DND-41 (cell line): ENCODE results near the gene C17orf114.

Experiments
- ATAC-seq: fragments of 200-7000 bp; cut with Tn5 transposase; 3 replicates; pipeline ENCODE4 v1.9.1; 2021; ENCODE audit warnings: low read depth; ENCODE audit not compliant: insufficient read depth
- DNase-seq: peaks from one replicate; pipeline ENCODE4 v3.0.0-alpha.2; 2020
- H2AFZ ChIP-seq: 2 replicates; pipeline ENCODE4 v1.6.0; 2012; ENCODE audit warnings: low read depth, low read length
- H3K27ac ChIP-seq: 2 replicates; pipeline ENCODE4 v1.5.1; 2012; ENCODE audit warnings: low read length, inconsistent platforms
- H3K27me3 ChIP-seq: fragments of 200-600 bp; sonication (generic); 2 replicates; pipeline ENCODE4 v1.6.0; 2012; ENCODE audit warnings: low read length, mild to moderate bottlenecking, inconsistent platforms; ENCODE audit not compliant: insufficient read depth, poor library complexity
- H3K36me3 ChIP-seq: 2 replicates; pipeline ENCODE4 v1.5.1; 2012; ENCODE audit warnings: low read length, inconsistent platforms; ENCODE audit not compliant: insufficient read depth
- H3K4me1 ChIP-seq: 2 replicates; pipeline ENCODE4 v1.5.1; 2012; ENCODE audit warnings: mild to moderate bottlenecking, low read length; ENCODE audit not compliant: insufficient read depth
- H3K4me2 ChIP-seq: 2 replicates; pipeline ENCODE4 v1.6.0; 2012; ENCODE audit warnings: mild to moderate bottlenecking, moderate library complexity, low read length, inconsistent platforms; ENCODE audit not compliant: insufficient read depth
- H3K4me3 ChIP-seq, 2 experiments: fragments of 200-600 bp in 1 of 2; shearing (Covaris generic) in 1 of 2; 2 replicates each; pipeline ENCODE4 v1.5.1; 2012 to 2016; ENCODE audit warnings: inconsistent platforms in 2 of 2, low read length in 2 of 2, mild to moderate bottlenecking in 2 of 2, low read depth in 1 of 2, moderate library complexity in 1 of 2
- H3K79me2 ChIP-seq: 2 replicates; pipeline ENCODE4 v1.6.0; 2012; ENCODE audit warnings: low read length, inconsistent platforms; ENCODE audit not compliant: insufficient read depth
- H3K9ac ChIP-seq: 2 replicates; pipeline ENCODE4 v1.6.0; 2012; ENCODE audit warnings: low read depth, mild to moderate bottlenecking, inconsistent platforms, low read length, moderate library complexity
- H3K9me3 ChIP-seq: 2 replicates; pipeline ENCODE4 v1.5.1; 2012; ENCODE audit warnings: low read length, moderate library complexity, mild to moderate bottlenecking, inconsistent platforms; ENCODE audit not compliant: insufficient read depth, severe bottlenecking
- H4K20me1 ChIP-seq: 2 replicates; pipeline ENCODE4 v1.6.0; 2012; ENCODE audit warnings: low read length; ENCODE audit not compliant: insufficient read depth
- EZH2 ChIP-seq: IDR thresholded peaks from 3 replicates; pipeline ENCODE4 v1.6.1; 2012; ENCODE audit warnings: borderline replicate concordance, low read depth, mild to moderate bottlenecking, moderate library complexity, low read length, inconsistent platforms; ENCODE audit not compliant: severe bottlenecking
- TF ChIP-seq, protein P1 (sequence below): IDR thresholded peaks from 2 replicates; pipeline ENCODE4 v1.5.1; 2012; ENCODE audit warnings: borderline replicate concordance, low read length, moderate library complexity, mild to moderate bottlenecking; ENCODE audit not compliant: poor library complexity, severe bottlenecking; ENCODE audit errors: extremely low read depth

Gene C17orf114

DNA sequence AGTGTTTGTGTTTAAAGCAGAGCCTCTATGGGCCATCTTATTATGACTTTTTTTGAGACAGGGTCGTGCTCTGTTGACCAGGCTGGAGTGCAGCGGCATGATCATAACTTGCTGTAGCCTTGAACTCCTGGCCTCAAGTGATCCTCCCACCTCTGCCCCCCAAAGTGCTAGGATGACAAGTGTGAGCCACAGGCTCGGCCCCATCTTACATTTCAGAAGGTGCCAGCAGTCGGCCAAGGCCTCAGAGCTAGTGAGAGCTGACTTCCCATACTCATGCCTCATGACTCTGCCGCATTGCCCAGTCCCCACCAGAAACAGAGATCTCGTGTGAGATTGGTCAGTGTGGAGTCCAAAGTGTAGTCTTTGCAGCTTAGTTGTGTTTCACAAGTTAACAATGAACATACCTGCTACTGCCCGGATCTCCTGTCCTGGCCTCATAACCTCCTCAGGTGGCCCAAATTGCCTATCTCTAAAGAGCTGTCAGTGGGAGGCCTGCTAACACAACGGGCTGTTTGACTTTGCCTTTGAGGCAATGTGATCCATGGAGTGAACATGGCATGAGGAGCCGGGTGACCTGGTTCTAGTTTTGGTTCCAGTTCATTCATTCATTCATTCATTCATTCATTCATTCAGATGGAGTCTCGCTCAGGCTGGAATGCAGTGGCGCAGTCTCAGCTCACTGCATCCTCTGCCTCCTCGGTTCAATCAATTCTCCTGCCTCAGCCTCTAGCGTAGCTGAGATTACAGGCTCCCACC, 44.7 kb upstream of the C17orf114 start:
- Histone ChIP-seq H2AFZ (no peak overlapping the region), H3K36me3 (no peaks in the 10 kb centered on the region), H4K20me1 (peaks cover 93% of the 10 kb centered on the region), H3K9ac (no peak overlapping the region), H3K4me3 (no peak overlapping the region), H3K27ac (no peak overlapping the region), H3K4me1 (no peaks in the 10 kb centered on the region), H3K9me3 (no peaks in the 10 kb centered on the region), H3K4me2 (no peak overlapping the region), H3K27me3 (no peaks in the 10 kb centered on the region), H3K79me2 (peaks cover 63% of the 10 kb centered on the region)
- no peak for TF ChIP-seq EZH2
- TF ChIP-seq, protein P1, sequence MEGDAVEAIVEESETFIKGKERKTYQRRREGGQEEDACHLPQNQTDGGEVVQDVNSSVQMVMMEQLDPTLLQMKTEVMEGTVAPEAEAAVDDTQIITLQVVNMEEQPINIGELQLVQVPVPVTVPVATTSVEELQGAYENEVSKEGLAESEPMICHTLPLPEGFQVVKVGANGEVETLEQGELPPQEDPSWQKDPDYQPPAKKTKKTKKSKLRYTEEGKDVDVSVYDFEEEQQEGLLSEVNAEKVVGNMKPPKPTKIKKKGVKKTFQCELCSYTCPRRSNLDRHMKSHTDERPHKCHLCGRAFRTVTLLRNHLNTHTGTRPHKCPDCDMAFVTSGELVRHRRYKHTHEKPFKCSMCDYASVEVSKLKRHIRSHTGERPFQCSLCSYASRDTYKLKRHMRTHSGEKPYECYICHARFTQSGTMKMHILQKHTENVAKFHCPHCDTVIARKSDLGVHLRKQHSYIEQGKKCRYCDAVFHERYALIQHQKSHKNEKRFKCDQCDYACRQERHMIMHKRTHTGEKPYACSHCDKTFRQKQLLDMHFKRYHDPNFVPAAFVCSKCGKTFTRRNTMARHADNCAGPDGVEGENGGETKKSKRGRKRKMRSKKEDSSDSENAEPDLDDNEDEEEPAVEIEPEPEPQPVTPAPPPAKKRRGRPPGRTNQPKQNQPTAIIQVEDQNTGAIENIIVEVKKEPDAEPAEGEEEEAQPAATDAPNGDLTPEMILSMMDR, result no peak
- DNase-seq, result no peak
- ATAC-seq, result no peak

DNA sequence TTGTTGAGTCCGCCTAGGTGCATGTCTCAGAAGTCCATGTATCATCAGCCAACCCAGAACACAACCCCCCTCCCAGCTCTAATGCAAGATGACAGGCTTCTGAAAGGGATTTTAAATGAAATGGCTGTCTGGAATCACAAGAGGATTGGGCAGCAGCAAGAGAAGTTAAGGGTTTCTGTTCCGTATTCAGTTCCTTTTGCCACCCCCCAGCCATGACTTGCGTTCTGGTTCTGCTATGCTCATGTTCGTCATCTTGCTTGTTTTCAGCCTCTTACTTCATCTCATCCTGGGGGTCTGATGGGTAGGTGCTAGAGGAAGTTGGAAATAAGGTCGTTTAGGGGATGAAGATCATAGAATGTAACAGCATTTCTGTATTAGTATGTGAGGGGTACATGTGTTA, 43.0 kb upstream of the C17orf114 start:
- no peaks in the 10 kb centered on the region for H3K9me3 ChIP-seq
- no peak overlapping the region for H3K27ac ChIP-seq
- no peak overlapping the region for H3K4me2 ChIP-seq
- no peak overlapping the region for H2AFZ ChIP-seq
- peaks cover 94% of the 10 kb centered on the region for H4K20me1 ChIP-seq
- H3K4me3 ChIP-seq, result no peak overlapping the region
- H3K9ac ChIP-seq, result no peak overlapping the region
- no peaks in the 10 kb centered on the region for H3K36me3 ChIP-seq
- no peak for DNase-seq
- TF ChIP-seq, protein P1, result no peak
- no peak for TF ChIP-seq EZH2
- ATAC-seq, result no peak
- no peaks in the 10 kb centered on the region for H3K27me3 ChIP-seq
- no peaks in the 10 kb centered on the region for H3K4me1 ChIP-seq
- peaks cover 65% of the 10 kb centered on the region for H3K79me2 ChIP-seq

DNA sequence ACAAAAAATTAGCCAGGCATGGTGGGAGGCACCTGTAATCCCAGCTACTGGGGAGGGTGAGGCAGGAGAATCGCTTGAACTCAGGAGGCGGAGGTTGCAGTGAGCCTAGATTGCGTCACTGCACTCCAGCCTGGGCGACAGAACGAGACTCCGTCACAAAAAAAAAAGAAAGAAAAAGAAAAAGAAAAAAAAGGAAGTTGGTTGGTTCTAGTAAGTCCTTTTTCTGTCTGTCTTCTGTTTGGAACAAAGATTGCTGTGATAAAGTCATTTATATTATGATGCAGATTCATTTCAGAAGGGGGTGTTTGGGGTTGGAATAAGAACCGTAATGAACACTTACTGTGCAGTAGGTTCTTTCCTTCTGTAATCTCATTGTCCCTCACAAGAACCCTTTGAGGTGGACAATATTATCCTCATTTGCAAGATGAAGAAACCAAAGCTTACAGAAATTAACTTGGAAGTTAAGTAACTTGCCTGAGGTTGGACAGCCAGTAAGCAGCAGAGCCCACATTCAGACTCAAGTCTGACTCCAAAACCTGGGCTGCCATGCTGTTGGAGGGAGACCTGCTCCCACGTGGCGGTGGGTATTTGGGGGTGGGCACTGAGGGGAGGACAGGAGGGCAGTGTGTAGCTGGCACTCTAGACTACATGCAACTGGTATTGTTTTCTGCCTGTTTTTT, 41.3 kb upstream of the C17orf114 start:
- no peak overlapping the region for H3K4me2 ChIP-seq
- H4K20me1 ChIP-seq, result peaks cover 91% of the 10 kb centered on the region
- H3K9me3 ChIP-seq, result no peaks in the 10 kb centered on the region
- H3K9ac ChIP-seq, result no peak overlapping the region
- H2AFZ ChIP-seq, result no peak overlapping the region
- no peaks in the 10 kb centered on the region for H3K36me3 ChIP-seq
- no peak for TF ChIP-seq EZH2
- TF ChIP-seq, protein P1, result no peak
- ATAC-seq (no peak), DNase-seq (no peak)
- no peak overlapping the region for H3K4me3 ChIP-seq
- H3K4me1 ChIP-seq, result no peaks in the 10 kb centered on the region
- H3K27ac ChIP-seq, result no peak overlapping the region
- no peaks in the 10 kb centered on the region for H3K27me3 ChIP-seq
- peaks cover 68% of the 10 kb centered on the region for H3K79me2 ChIP-seq
